Spleen (tissue), 11 donors: ENCODE data around the gene E2F7. TPM values are rescaled to one million over a fixed set of nuclear protein-coding genes. Genes with fewer than 3 reads are reported as not detected.
"Not testable (repeated sequence)": the region's sequence is repeated elsewhere in the genome, so short reads cannot be mapped to it uniquely, and the experiment has no call there.

Source experiments
- DNase-seq: peaks from one replicate; pipeline ENCODE4 v3.0.0-alpha.2; 2020
- H3K27ac ChIP-seq, 8 donors: fragments of 200-600 bp; sonication (generic) in 7 of 8; 1 replicate in 4 of 8; 2 replicates in 4 of 8; pipeline versions ENCODE4 v1.5.0 to v1.8.0; 2016 to 2021; ENCODE audit warnings: inconsistent platforms in 4 of 8, mild to moderate bottlenecking in 4 of 8, moderate library complexity in 1 of 8
- H3K27me3 ChIP-seq, 7 donors: fragments of 200-600 bp; sonication (generic) in 6 of 7; replicated peaks in 1 of 7; 1 replicate in 4 of 7; 2 replicates in 3 of 7; pipeline versions ENCODE4 v1.5.0 to v1.8.0; 2016 to 2021; ENCODE audit warnings: inconsistent platforms in 3 of 7, mild to moderate bottlenecking in 1 of 7
- H3K36me3 ChIP-seq, 6 donors: fragments of 200-600 bp; sonication (generic) in 5 of 6; 1 replicate in 4 of 6; 2 replicates in 2 of 6; pipeline versions ENCODE4 v1.5.0 to v1.8.0; 2016 to 2021; ENCODE audit warnings: inconsistent platforms in 2 of 6
- H3K4me1 ChIP-seq, 6 donors: fragments of 200-600 bp; sonication (generic) in 5 of 6; 1 replicate in 3 of 6; 2 replicates in 3 of 6; pipeline versions ENCODE4 v1.5.0 to v1.8.0; 2016 to 2021; ENCODE audit warnings: inconsistent platforms in 3 of 6
- H3K4me3 ChIP-seq, 8 donors: fragments of 200-600 bp; sonication (generic) in 7 of 8; 1 replicate in 4 of 8; 2 replicates in 4 of 8; pipeline versions ENCODE4 v1.5.0 to v1.8.0; 2016 to 2021; ENCODE audit warnings: inconsistent platforms in 4 of 8, mild to moderate bottlenecking in 4 of 8, moderate library complexity in 2 of 8
- H3K9me3 ChIP-seq, 8 donors: fragments of 200-600 bp; sonication (generic) in 7 of 8; 1 replicate in 4 of 8; 2 replicates in 4 of 8; pipeline versions ENCODE4 v1.5.0 to v1.8.0; 2016 to 2021; ENCODE audit warnings: inconsistent platforms in 4 of 8
- POLR2A ChIP-seq, 3 donors: fragments of 450-650 bp; IDR thresholded peaks; one replicate each; pipeline ENCODE4 v1.5.1; 2017; ENCODE audit warnings: antibody characterized with exemption in 3 of 3, mild to moderate bottlenecking in 1 of 3
- POLR2AphosphoS5 ChIP-seq, 3 donors: sonication (generic); formaldehyde crosslinking; IDR thresholded peaks; one replicate each; pipeline ENCODE4 v1.5.1; 2017; ENCODE audit warnings: antibody characterized with exemption in 3 of 3
- WGBS, 5 donors: extraction: QIAGEN DNeasy Blood & Tissue Kit in 3 of 5; methylation state at CpG; one replicate each; pipeline versions ENCODE4 v1.1.5 to v1.1.7; 2013 to 2018; 5-methylcytosine and 5-hydroxymethylcytosine counted together
- intact Hi-C: fragments of 100-400 bp; cut with DNase I; formaldehyde crosslinking; loops from one replicate; pipeline ENCODE4 v1.15.0; 2023; ENCODE audit warnings: low total_unique reads
- polyA plus RNA-seq, 3 donors: library from polyadenylated mRNA; stranded (reverse); fragments of 200-250 nt; gene quantifications; one replicate each; pipeline ENCODE4 v1.2.1, GENCODE V29; 2013
- total RNA-seq, 7 donors: library from RNA; depleted of rRNA in 3 of 7; stranded (reverse); fragments of >200 nt in 3 of 7; fragmentation: NEBNext Ultra II Directional in 4 of 7; extraction: Animal tissue kit (Norgen Biotek cat#: 25700) in 4 of 7; gene quantifications; one replicate each; pipeline versions ENCODE4 v1.1.0 to v1.2.1, GENCODE V29; 2016 to 2021
- TF ChIP-seq, protein P1 (sequence below), 11 experiments: fragments of 200-600 bp in 7 of 11; fragments of 450-650 bp in 4 of 11; sonication (generic) in 4 of 11; IDR thresholded peaks in 8 of 11; conservative IDR thresholded peaks in 3 of 11; 1 replicate in 7 of 11; 2 replicates in 4 of 11; pipeline versions ENCODE4 v1.4.0 to v1.8.0; 2016 to 2021; ENCODE audit warnings: antibody characterized with exemption in 11 of 11, inconsistent platforms in 4 of 11, mild to moderate bottlenecking in 1 of 11
- donor health status: healthy with polysubstance abuse.
- donor health status: DM: no; HTN: no; CAD: no; lungs with moderate emphysema.
- donor health status: DM: no; HTN: no; CAD: no.
- donor health status: Bipolar disorder and iron deficiency.
- donor health status: healthy.
- donor health status: DM: no; HTN: no; CAD: no.
- donor health status: DM: yes; HTN: yes; CAD: no.

Gene E2F7
- total and polyA plus RNA-seq, 10 donors = 0.09 to 2.2 (median 0.95) TPM

DNA sequence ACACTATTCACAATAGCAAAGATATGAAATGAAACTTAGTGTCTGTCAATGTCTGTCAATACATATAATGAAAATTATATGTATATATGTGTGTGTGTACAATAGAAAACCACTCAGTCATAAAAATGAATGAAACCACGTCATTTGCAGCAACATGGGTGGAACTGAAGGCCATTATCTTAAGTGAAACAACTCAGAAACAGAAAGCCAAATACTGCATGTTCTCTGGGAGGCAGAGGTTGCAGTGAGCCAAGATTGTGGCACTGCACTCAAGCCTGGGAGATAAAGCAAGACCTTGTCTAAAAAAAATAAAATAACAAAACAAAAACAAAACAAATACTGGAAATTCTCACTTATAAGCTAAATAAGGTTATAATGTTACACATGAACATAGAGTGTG lies 16.7 kb upstream of the E2F7 start:
- TF ChIP-seq, protein P1, sequence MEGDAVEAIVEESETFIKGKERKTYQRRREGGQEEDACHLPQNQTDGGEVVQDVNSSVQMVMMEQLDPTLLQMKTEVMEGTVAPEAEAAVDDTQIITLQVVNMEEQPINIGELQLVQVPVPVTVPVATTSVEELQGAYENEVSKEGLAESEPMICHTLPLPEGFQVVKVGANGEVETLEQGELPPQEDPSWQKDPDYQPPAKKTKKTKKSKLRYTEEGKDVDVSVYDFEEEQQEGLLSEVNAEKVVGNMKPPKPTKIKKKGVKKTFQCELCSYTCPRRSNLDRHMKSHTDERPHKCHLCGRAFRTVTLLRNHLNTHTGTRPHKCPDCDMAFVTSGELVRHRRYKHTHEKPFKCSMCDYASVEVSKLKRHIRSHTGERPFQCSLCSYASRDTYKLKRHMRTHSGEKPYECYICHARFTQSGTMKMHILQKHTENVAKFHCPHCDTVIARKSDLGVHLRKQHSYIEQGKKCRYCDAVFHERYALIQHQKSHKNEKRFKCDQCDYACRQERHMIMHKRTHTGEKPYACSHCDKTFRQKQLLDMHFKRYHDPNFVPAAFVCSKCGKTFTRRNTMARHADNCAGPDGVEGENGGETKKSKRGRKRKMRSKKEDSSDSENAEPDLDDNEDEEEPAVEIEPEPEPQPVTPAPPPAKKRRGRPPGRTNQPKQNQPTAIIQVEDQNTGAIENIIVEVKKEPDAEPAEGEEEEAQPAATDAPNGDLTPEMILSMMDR (IDR thresholded peaks at IDR 0.05 in 8 of 11, conservative IDR thresholded peaks at IDR 0.05 in 3 of 11) = no peak
- no peak for TF ChIP-seq POLR2AphosphoS5 (IDR thresholded peaks at IDR 0.05)
- TF ChIP-seq POLR2A (IDR thresholded peaks at IDR 0.05) = no peak
- Histone ChIP-seq H3K36me3 (no peaks in the 10 kb centered on the region), H3K4me1 (no peaks in the 10 kb centered on the region), H3K9me3 (peaks cover 0 to 3% (median 0%) of the 10 kb centered on the region in 8 donors), H3K27me3 (no peaks in the 10 kb centered on the region), H3K4me3 (no peak overlapping the region), H3K27ac (no peak overlapping the region)
- no peak for DNase-seq
- WGBS, 5 donors = 48 to 68% (median 65%) methylated on average over 1 of the region's 1 CpG
- intact Hi-C loops = no loop called here

DNA sequence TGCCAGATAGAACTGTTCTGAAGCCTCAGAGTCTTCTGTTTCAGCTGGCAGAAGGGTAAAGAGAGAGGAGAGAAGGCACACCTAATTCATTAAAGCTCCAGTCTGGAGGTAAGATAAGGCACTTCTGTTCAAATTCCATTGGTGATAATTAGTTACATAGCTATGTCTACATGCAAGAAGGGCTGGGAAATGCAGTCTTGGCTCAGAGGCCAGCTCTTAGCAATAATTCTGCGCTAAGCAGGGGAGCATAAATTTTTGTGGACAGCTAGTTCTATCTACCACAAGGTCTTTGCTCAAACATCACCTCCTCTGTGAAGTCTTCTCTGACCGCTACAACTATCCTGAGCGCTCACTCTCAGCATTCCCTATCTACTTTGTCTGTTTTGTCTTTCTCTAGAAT lies 14.3 kb upstream of the E2F7 start:
- Histone ChIP-seq H3K9me3 (peaks cover 0 to 3% (median 0%) of the 10 kb centered on the region in 8 donors), H3K4me1 (no peaks in the 10 kb centered on the region), H3K4me3 (no peak overlapping the region), H3K27me3 (no peaks in the 10 kb centered on the region), H3K36me3 (no peaks in the 10 kb centered on the region), H3K27ac (no peak overlapping the region)
- TF ChIP-seq POLR2AphosphoS5 (IDR thresholded peaks at IDR 0.05) (no peak), POLR2A (IDR thresholded peaks at IDR 0.05) (no peak)
- TF ChIP-seq, protein P1 (IDR thresholded peaks at IDR 0.05 in 8 of 11, conservative IDR thresholded peaks at IDR 0.05 in 3 of 11) = no peak
- intact Hi-C loops = no loop called here
- DNase-seq = no peak
- 94 to 99% (median 96%) methylated on average over 3 of the region's 3 CpGs for WGBS, 5 donors

DNA sequence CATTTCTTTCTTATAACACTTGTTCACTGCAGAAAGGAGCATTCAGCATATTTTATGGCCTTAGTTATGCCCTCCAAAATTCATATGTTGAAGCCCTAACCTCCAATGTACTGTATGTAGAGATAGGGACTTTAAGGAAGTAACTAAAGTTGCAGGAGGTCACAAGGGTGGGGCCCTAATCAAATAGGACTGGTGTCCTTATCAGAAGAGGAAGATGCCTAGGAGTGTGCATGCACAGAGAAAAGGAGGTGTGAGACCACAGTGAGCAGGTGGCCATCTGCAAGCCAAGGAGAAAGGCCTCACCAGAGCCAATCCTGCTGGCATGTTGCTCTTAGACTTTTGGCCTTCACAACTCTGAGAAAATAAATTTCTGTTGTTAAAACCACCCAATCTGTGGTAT lies 12.9 kb upstream of the E2F7 start:
- no peaks in the 10 kb centered on the region for H3K4me1 ChIP-seq
- peaks cover 0 to 3% (median 0%) of the 10 kb centered on the region in 8 donors for H3K9me3 ChIP-seq
- no peaks in the 10 kb centered on the region for H3K36me3 ChIP-seq
- TF ChIP-seq POLR2A (IDR thresholded peaks at IDR 0.05) (no peak), POLR2AphosphoS5 (IDR thresholded peaks at IDR 0.05) (no peak)
- TF ChIP-seq, protein P1 (IDR thresholded peaks at IDR 0.05 in 8 of 11, conservative IDR thresholded peaks at IDR 0.05 in 3 of 11) = no peak
- no peak overlapping the region for H3K4me3 ChIP-seq
- H3K27me3 ChIP-seq = no peaks in the 10 kb centered on the region
- intact Hi-C loops = no loop called here
- DNase-seq = no peak
- H3K27ac ChIP-seq = no peak overlapping the region

DNA sequence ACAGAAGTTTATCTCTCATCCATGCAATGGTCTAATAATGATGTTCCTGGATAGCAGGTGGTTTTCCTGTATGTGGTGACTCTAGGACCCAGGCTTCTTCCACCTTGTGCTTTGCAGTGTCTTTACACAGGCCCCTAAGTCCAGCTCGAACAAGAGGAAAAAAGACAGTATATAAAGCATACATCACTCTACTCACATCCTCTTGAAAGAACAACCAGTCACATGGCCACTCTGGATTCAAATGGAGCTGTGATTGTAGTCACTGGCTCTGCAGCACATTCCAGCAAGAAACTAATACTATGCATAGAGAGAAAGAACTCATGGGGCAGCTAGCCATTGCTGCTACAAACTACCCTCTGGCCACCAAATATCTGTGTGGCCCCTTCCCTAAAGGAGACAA lies 11.5 kb upstream of the E2F7 start:
- intact Hi-C loops = no loop called here
- no peaks in the 10 kb centered on the region for H3K27me3 ChIP-seq
- no peak overlapping the region for H3K4me3 ChIP-seq
- peaks cover 0 to 3% (median 0%) of the 10 kb centered on the region in 8 donors for H3K9me3 ChIP-seq
- no peaks in the 10 kb centered on the region for H3K36me3 ChIP-seq
- DNase-seq = no peak
- TF ChIP-seq POLR2AphosphoS5 (IDR thresholded peaks at IDR 0.05) (no peak), POLR2A (IDR thresholded peaks at IDR 0.05) (no peak)
- TF ChIP-seq, protein P1 (IDR thresholded peaks at IDR 0.05 in 8 of 11, conservative IDR thresholded peaks at IDR 0.05 in 3 of 11) = no peak
- no peaks in the 10 kb centered on the region for H3K4me1 ChIP-seq
- H3K27ac ChIP-seq = no peak overlapping the region
- WGBS, 5 donors = 38 to 82% (median 54%) methylated on average over 1 of the region's 1 CpG

DNA sequence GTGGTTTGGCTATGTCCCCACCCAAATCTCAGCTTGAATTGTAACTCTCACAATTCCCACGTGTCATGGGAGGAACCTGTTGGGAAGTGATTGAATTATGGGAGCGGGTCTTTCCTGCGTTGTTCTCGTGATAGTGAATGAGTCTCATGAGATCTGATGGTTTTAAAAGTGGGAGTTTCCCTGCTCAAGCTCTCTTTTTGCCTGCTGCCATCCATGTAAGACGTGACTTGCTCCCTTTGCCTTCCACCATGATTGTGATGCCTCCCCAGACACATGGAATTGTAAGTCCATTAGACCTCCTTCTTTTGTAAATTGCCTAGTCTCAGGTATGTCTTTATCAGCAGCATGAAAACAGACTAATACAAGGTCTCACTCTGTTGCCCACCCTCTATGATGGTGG lies 8.5 kb upstream of the E2F7 start:
- H3K4me1 ChIP-seq, intact Hi-C loops, H3K27ac ChIP-seq, H3K9me3 ChIP-seq, H3K36me3 ChIP-seq, H3K27me3 ChIP-seq, H3K4me3 ChIP-seq, DNase-seq: not testable (repeated sequence)
- 87 to 97% (median 92%) methylated on average over 5 of the region's 5 CpGs for WGBS, 5 donors
